HG02973 (cell line): ENCODE results near the gene DNAJB1.
"Not testable (repeated sequence)": the region's sequence is repeated elsewhere in the genome, so short reads cannot be mapped to it uniquely, and the experiment has no call there.

Experiments used
- ATAC-seq: cut with Tn5 transposase; IDR thresholded peaks from one replicate; pipeline ENCODE4 v1.9.1; 2021; ENCODE audit warnings: moderate library complexity; ENCODE audit not compliant: unreplicated experiment

Gene DNAJB1

GRCh38 chr19:14525729-14526128 lies 7.5 kb upstream of the DNAJB1 start:
- no peak for ATAC-seq

GRCh38 chr19:14520543-14520942 lies 2.3 kb upstream of the DNAJB1 start:
- ATAC-seq = no peak

DNA sequence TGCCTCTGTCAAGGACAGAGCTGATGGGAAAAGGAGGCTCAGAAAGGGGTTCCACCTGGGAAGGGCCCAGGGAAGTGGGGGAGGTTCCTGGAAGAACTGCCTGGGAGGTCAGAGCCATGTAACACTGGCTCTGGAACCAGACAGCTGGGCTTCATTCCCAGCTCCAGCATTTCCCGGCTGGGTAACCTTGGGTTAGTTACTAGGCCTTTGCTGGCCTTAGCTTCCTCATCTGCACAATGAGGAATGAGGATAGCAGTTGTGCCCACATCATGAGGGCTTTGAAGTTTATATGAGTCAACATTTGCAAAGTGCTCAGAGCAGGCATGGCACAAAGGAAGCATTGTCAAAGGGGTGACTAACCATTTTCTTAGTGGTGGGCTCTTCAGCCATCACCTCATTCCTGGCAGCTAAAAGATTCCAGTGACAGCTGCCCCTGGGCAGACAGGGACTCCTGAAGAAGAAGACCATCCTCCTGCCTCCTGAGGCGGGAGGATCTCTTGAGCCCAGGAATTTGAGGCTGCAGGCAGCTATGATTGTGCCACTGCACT lies 1.7 kb upstream of the DNAJB1 start:
- no peak for ATAC-seq

DNA sequence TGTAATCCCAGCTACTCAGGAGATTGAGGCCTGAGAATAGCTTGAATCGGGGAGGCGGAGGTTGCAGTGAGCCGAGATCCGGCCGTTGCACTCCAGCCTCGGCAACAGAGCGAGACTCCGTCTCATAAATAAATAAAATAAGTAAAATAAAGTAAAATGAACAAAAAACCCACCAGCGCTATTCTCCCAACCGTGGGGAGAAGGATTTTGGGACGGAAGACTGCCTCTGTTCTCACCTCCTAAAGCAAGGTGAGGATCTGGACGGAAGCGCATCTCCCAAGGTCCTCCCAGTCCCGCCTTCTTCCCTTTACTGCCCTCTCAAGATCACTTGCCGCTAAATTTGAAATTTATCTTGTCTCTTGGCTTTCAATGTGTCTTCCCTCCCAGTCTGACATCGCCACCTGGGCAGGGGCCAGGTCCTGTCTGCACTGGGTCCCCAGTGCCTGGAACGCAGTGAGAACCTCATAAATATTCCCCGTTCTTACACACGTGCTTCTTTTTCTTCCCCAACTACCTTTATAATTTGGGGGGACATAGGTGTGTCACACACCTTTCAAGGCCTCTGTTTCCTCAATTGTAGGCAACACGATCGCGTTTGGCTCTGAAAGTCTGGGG lies 1.2 kb upstream of the DNAJB1 start:
- no peak for ATAC-seq

GRCh38 chr19:14517446-14517839 lies 754 bp downstream of the DNAJB1 start:
- ATAC-seq = no peak

DNA sequence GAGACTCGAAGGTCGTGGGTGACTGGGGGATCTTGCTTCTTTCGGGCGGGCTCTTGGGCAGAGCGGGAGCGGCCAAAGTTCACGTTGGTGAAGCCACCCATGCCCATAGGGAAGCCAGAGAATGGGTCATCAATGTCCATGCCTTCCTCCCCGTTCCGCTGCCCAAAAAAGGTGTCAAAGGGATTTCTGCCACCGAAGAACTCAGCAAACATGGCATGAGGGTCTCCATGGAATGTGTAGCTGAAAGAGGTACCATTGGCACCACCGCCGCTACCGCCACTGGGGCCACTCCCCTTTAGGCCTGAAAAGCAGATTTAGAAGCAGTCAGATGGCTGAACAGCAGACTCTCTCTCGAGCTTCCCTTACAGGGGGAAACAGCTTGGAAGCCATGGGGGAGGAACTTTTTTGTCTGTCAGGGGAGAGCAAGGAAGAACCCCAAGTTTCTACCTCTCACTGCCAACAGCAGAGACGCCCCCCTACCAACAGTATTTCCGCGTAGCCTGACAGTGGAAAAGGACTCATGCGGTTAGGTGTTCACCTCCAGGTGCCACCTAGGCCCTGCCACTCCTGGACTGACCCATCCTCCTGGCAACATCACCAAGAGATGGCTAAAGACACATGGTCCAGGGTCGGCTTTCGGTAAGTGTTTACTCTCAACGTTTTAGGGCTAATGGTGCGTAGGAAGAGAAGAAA lies 1.3 kb downstream of the DNAJB1 start:
- no peak for ATAC-seq

- ATAC-seq = no peak
Observed at GRCh38 chr19:14516048-14516534, 2.1 kb downstream of the DNAJB1 start.

- ATAC-seq = no peak
Observed at GRCh38 chr19:14515501-14516047, 2.6 kb downstream of the DNAJB1 start.

DNA sequence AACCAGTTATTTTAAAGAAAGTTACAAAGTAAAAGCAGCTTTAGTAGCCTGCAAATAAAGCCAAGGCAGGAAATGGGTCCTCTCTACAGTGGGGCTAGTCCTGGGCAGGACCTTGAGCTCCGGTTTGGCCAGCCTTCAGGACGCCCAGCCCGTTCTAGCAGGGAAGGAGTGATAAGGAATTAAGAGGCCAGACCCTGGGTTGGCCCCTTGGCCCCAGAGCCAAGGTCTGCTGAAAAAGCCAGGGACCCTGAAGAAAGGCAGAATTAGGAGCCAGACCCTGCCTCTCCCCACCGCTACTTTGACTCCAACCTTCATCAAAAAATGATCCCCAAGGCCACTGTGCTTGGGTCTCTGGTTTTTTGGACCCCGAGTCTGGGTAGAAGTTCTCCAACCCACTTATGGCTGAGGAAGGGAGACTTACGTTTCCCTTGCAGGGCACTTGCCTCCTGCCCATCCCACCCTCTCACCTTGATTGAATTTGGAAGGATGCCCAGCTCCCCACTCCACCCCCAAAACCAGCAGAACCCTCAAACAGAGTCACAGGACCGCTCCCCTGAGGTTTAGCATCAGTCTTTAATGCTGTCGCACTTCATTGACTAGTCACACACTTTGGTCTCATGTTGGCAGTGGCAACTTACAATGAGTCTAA lies 3.9 kb downstream of the DNAJB1 start:
- ATAC-seq = no peak

DNA sequence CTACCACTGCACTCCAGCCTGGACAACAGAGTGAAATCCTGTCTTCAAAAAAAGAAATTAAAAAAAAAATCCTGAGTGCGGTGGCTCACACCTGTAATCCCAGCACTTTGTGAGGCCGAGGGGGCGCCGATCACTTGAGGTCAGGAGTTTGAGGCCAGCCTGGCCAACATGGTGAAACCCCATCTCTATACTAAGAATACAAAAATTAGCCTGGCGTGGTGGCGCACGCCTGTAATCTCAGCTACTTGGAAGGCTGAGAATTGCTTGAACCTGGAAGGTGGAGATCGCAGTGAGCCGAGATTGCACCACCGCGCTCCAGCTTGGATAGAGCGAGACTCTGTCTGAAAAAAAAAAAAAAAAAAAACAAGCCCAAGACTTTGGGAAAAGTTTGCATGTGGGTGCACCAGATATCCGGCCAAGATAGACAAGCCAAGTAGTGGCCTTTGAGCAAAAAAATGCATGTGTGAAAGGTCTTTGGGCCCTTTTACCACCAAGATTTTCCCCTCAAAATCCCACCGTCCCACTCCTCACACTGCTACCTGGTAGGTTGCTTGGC lies 5.7 kb downstream of the DNAJB1 start:
- no peak for ATAC-seq

DNA sequence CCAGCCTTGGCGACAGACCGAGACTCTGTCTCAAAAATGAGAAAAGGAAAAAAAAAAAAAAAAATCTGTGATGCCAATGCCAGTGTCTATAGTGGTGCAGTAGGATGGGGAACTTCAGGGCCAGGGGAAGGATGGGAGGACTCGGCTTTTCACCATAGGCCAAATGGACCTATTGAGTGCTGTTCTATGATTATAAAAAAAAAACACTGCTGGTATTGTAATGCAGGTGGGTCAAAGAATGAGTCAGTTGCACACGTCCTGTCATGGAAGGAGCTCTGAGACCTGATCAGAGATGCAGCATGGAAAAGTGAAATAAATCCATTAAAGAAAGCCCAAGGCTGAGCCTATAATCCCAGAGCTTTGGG lies 7.0 kb downstream of the DNAJB1 start:
- no peak for ATAC-seq

GRCh38 chr19:14510311-14511228 lies 7.6 kb downstream of the DNAJB1 start:
- ATAC-seq = no peak

DNA sequence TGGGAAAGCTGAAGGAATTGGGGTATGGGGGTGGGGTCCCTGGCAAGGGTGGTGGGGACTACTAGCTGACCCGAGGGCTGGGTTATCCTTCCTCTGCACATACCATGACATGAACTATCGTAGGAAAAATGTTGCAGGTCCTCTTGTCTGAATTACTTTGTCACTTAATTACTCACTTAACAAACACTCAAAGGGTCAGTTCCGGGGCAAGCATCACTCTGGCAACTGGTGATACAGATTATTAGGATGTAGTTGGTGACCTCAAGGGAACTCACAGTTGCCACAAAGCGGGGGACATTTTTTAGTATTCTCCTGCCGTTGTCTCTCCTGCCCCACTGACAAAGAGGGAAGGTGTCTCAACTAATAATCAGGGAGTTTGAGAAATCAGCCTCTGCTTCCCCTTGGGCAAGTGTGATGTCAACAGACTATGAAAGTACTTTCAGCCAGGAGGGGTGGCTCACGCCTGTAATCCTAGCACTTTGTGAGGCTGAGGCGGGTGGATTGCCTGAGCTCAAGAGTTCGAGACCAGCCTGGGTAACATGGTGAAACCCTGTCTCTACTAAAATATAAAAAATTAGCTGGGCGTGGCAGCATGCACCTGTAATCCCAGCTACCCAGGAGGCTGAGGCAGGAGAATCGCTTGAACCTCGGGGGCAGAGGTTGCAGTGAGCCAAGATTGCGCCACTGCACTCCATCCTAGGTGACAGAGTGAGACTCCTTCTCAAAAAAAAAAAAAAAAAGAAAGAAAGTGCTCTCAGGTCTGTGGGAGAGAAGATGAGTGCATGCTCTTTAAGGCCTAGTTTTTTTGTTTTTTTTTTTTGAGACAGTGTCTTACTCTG lies 10.3 kb downstream of the DNAJB1 start:
- ATAC-seq = no peak

- ATAC-seq = no peak
Observed at GRCh38 chr19:14505488-14506239, 12.5 kb downstream of the DNAJB1 start.

- not testable (repeated sequence) for ATAC-seq
Observed at GRCh38 chr19:14504575-14504974, 13.6 kb downstream of the DNAJB1 start.

DNA sequence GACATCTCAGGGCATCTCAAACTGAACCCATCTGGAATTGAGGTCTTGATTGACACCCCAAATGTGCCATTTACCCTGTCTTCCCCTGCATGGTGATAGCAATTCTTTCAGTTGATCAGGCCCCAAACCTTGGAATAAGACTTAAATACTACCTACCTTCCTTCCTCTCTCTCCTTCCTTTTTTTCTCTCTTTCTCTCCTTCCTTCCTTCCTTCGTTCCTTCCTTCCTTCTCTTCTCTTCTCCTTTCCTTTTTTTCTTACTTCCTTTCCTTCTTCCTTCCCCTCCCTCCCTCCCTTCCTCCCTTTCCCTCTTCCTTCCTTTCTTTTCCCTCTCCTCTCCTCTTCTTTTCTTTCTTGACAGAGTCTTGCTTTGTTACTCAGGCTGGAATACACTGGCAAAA lies 14.9 kb downstream of the DNAJB1 start:
- no peak for ATAC-seq

- ATAC-seq = no peak
Observed at GRCh38 chr19:14502334-14503092, 15.7 kb downstream of the DNAJB1 start.
